ENCODE results near the gene CHST14. TPM values are rescaled to one million over a fixed set of nuclear protein-coding genes. Genes with fewer than 3 reads are reported as not detected.
A peak's percentile ranks its signal among the peaks of the same experiment; 100 is the strongest.

CHST14 gene
- total RNA-seq, 2 donors from 2014 or later = 11.8 to 15.8 TPM

GRCh38 chr15:40511472-40512133, 40.8 kb downstream of the CHST14 start:
- DNase-seq (ENCODE audit: low spot score) = peak; percentile 90
- intact Hi-C loops (cut with DNase I) = loop anchor here in 1 of 2 donors (2.0 kb wide), 1 partner anchor 67 kb away; no protein-coding TSS in a partner anchor

- DNase-seq (ENCODE audit: low spot score) = no peak
- intact Hi-C loops (cut with DNase I) = loop anchor here in 1 of 2 donors (2.0 kb wide), 1 partner anchor 68 kb away; no protein-coding TSS in a partner anchor
Measured at GRCh38 chr15:40512440-40512839, 41.7 kb downstream of the CHST14 start.

GRCh38 chr15:40513609-40514008, 42.8 kb downstream of the CHST14 start:
- intact Hi-C loops (cut with DNase I) = loop anchor here in 1 of 2 donors (2.0 kb wide), 1 partner anchor 69 kb away; no protein-coding TSS in a partner anchor
- no peak for DNase-seq (ENCODE audit: low spot score)

GRCh38 chr15:40516322-40516721, 45.5 kb downstream of the CHST14 start:
- DNase-seq (ENCODE audit: low spot score) = no peak
- intact Hi-C loops (cut with DNase I) = no loop called here

Other genes with a start within 250 kb of the CHST14 start
- under 1 TPM; 0.37 to 0.38 TPM for gene PAK6, start 231.9 kb upstream of the CHST14 start, total RNA-seq
- not detected for gene ANKRD63, start 187.9 kb upstream of the CHST14 start, total RNA-seq
- 10 to 100 TPM; 20.8 to 29.0 TPM for gene PLCB2, start 163.0 kb upstream of the CHST14 start, total RNA-seq
- gene INAFM2, start 147.3 kb upstream of the CHST14 start, total RNA-seq = 10 to 100 TPM; 25.3 to 27.1 TPM
- 10 to 100 TPM; 29.2 to 31.2 TPM for gene CCDC9B, start 130.0 kb upstream of the CHST14 start, total RNA-seq
- not detected for gene PHGR1, start 120.0 kb upstream of the CHST14 start, total RNA-seq
- gene DISP2, start 112.8 kb upstream of the CHST14 start, total RNA-seq = under 1 TPM; 0.05 to 0.32 TPM
- gene KNSTRN, start 88.3 kb upstream of the CHST14 start, total RNA-seq = 1 to 10 TPM; 5.4 to 8.4 TPM
- gene IVD, start 65.2 kb upstream of the CHST14 start, total RNA-seq = 10 to 100 TPM; 24.3 to 38.9 TPM
- 10 to 100 TPM; 11.9 to 13.8 TPM for gene BAHD1, start 30.0 kb upstream of the CHST14 start, total RNA-seq
- 10 to 100 TPM; 27.0 to 31.1 TPM for gene CCDC32, start 94.1 kb downstream of the CHST14 start, total RNA-seq
- 1 to 10 TPM; 5.0 to 6.8 TPM for gene RPUSD2, start 98.3 kb downstream of the CHST14 start, total RNA-seq
- under 1 TPM; 0.52 to 0.79 TPM for gene KNL1, start 123.3 kb downstream of the CHST14 start, total RNA-seq
- 1 to 10 TPM in 1 of 2 donors, under 1 TPM in 1; 0.52 to 1.0 TPM for gene RAD51, start 224.2 kb downstream of the CHST14 start, total RNA-seq